ENCODE data around the gene IL22RA1. TPM values are rescaled to one million over a fixed set of nuclear protein-coding genes. Genes with fewer than 3 reads are reported as not detected.

IL22RA1 gene
- total RNA-seq, 1 experiment from 2014 or later = 0.13 TPM

- no peak overlapping the region for H3K4me2 ChIP-seq (ENCODE audit: insufficient read depth, insufficient read length, low read length)
- Mint-ChIP-seq H3K9me3 (no peaks in the 10 kb centered on the region), H3K4me1 (peaks cover 0 to 3% of the 10 kb centered on the region in 2 experiments; a peak in 2 of 4 replicates), H3K27ac (0 out of 7 replicates have a peak overlapping the region, but pooled peaks of 1 of the 3 experiments have one; percentile 40), H3K27me3 (ENCODE audit: low read depth) (no peaks in the 10 kb centered on the region), H3K4me3 (no peak overlapping the region), H3K36me3 (ENCODE audit: insufficient read depth in 1 of 3, low read depth in 3 of 3) (peaks cover 11 to 66% (median 47%) of the 10 kb centered on the region in 3 experiments)
- H4K5ac ChIP-seq (ENCODE audit: insufficient read length, low read depth, low read length) = no peak overlapping the region
- no peaks in the 10 kb centered on the region for H3K9me3 ChIP-seq (ENCODE audit: control insufficient read depth, low read depth, low read length)
- no peaks in the 10 kb centered on the region for H3K4me1 ChIP-seq (ENCODE audit: insufficient read depth, low read length)
- no peak overlapping the region for H4K91ac ChIP-seq (ENCODE audit: insufficient read length, low read depth, low read length)
- H3K27ac ChIP-seq (ENCODE audit: insufficient read length, low read depth, low read length) = no peak overlapping the region
- no peak overlapping the region for H2BK5ac ChIP-seq (ENCODE audit: insufficient read length, low read length)
- H3K23me2 ChIP-seq (ENCODE audit: insufficient read length, low read depth, low read length, poor library complexity, severe bottlenecking) = no peaks in the 10 kb centered on the region
- H3K79me2 ChIP-seq (ENCODE audit: insufficient read depth, low read length) = no peaks in the 10 kb centered on the region
- no peak overlapping the region for H3K18ac ChIP-seq (ENCODE audit: insufficient read length, low read depth, low read length)
- H3T11ph ChIP-seq (ENCODE audit: low read length) = no peak overlapping the region
- H2BK120ac ChIP-seq (ENCODE audit: low read depth, low read length, poor library complexity, severe bottlenecking) = no peak overlapping the region
- no peak overlapping the region for H3K4ac ChIP-seq (ENCODE audit: low read depth, low read length)
- no peak overlapping the region for H2BK15ac ChIP-seq (ENCODE audit: low read depth, low read length)
- no peaks in the 10 kb centered on the region for H3K79me1 ChIP-seq (ENCODE audit: insufficient read depth, low read depth, low read length, poor library complexity, severe bottlenecking)
- H3K9ac ChIP-seq (ENCODE audit: extremely low read depth, insufficient read length, low read length) = no peak overlapping the region
- no peak overlapping the region for H4K8ac ChIP-seq (replicated peaks; ENCODE audit: insufficient read length, low read depth, low read length)
- H3K23ac ChIP-seq (ENCODE audit: insufficient read length, low read depth, low read length) = no peak overlapping the region
- WGBS (ENCODE audit: extremely low coverage, insufficient read length, low lambda C conversion rate) = no CpG with 5 or more reads among the region's 5 CpGs
- no peak overlapping the region for H3K14ac ChIP-seq (ENCODE audit: insufficient read depth, low read length)
- H2AK5ac ChIP-seq (ENCODE audit: insufficient read length, low read length) = no peak overlapping the region
- no peak overlapping the region for H2AFZ ChIP-seq (ENCODE audit: low read length)
- H3K56ac ChIP-seq (ENCODE audit: insufficient read length, low read depth, low read length) = no peak overlapping the region
- H3K27me3 ChIP-seq (ENCODE audit: insufficient read depth, low read length) = no peaks in the 10 kb centered on the region
- TF ChIP-seq CTCF (conservative IDR thresholded peaks at IDR 0.05) = no peak
- H2BK20ac ChIP-seq (ENCODE audit: low read depth, low read length, poor library complexity, severe bottlenecking) = no peak overlapping the region
- DNase-seq = no peak
- no peaks in the 10 kb centered on the region for H4K20me1 ChIP-seq (ENCODE audit: control insufficient read depth, insufficient read depth, insufficient read length)
- no peak overlapping the region for H2BK12ac ChIP-seq (ENCODE audit: insufficient read length, low read depth, low read length)
These were observed 19.3 kb upstream of the IL22RA1 start for GRCh38 chr1:24162201-24162600.

Data from H9 (cell line).